Upper lobe of right lung (tissue), 1 donor: ENCODE data around the gene TBC1D1. TPM values are rescaled to one million over a fixed set of nuclear protein-coding genes. Genes with fewer than 3 reads are reported as not detected.
"Not testable (repeated sequence)": the region's sequence is repeated elsewhere in the genome, so short reads cannot be mapped to it uniquely, and the experiment has no call there.

ENCODE experiments used
- ATAC-seq: fragments of 200-7000 bp; cut with Tn5 transposase; one replicate; pipeline ENCODE4 v1.9.1; 2020; ENCODE audit warnings: mild to moderate bottlenecking, moderate library complexity
- DNase-seq: peaks from one replicate; pipeline ENCODE4 v3.0.0-alpha.2; 2020
- H3K27ac ChIP-seq: fragments of 200-600 bp; one replicate; pipeline ENCODE4 v1.8.0; 2022
- H3K27me3 ChIP-seq: fragments of 200-600 bp; one replicate; pipeline ENCODE4 v1.8.0; 2022; ENCODE audit warnings: mild to moderate bottlenecking
- H3K36me3 ChIP-seq: fragments of 200-600 bp; one replicate; pipeline ENCODE4 v1.8.0; 2022
- H3K4me1 ChIP-seq: fragments of 200-600 bp; one replicate; pipeline ENCODE4 v1.8.0; 2022
- H3K4me3 ChIP-seq: fragments of 200-600 bp; one replicate; pipeline ENCODE4 v1.8.0; 2022; ENCODE audit warnings: mild to moderate bottlenecking
- H3K9me3 ChIP-seq: fragments of 200-600 bp; one replicate; pipeline ENCODE4 v1.8.0; 2022
- intact Hi-C: fragments of 100-400 bp; cut with DNase I; formaldehyde crosslinking; loops from one replicate; pipeline ENCODE4 v1.11.0; 2022
- total RNA-seq: library from RNA; stranded (reverse); fragmentation: NEBNext Ultra II Directional; extraction: Animal tissue kit (Norgen Biotek cat#: 25700); gene quantifications from one replicate; pipeline ENCODE4 v1.2.1, GENCODE V29; 2021
- TF ChIP-seq, protein P1 (sequence below): fragments of 200-600 bp; IDR thresholded peaks from one replicate; pipeline ENCODE4 v1.8.0; 2022; ENCODE audit warnings: antibody characterized with exemption
- donor health status: DM: no; HTN: yes; CAD: no; lungs with severe emphysema.

The TBC1D1 gene
- total RNA-seq, 1 donor from 2014 or later, result 61.9 TPM

DNA sequence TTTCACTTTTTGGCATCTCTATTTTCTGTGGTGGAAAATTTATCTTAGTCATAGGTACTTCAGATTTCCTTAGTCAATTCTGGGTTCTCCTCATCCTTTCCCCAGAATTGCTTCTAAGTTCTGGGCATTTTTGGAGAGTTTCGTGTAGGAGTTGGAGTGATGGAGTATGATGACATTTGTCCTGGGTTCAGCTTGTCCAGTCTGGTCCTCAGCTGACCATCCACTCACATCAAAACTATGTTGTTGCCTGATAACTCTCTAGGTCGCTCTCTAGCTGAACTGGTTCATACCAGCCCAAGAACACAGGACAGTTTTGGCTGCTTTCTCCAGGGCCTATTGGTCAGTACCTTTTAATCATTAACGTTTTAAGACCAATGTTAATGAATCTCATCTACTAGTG, 82.6 kb downstream of the TBC1D1 start:
- intact Hi-C loops, result no loop called here
- no peak overlapping the region for H3K4me3 ChIP-seq
- no peaks in the 10 kb centered on the region for H3K9me3 ChIP-seq
- H3K27ac ChIP-seq, result no peak overlapping the region
- no peaks in the 10 kb centered on the region for H3K27me3 ChIP-seq
- H3K4me1 ChIP-seq, result peaks cover 12% of the 10 kb centered on the region
- no peak for DNase-seq
- TF ChIP-seq, protein P1, sequence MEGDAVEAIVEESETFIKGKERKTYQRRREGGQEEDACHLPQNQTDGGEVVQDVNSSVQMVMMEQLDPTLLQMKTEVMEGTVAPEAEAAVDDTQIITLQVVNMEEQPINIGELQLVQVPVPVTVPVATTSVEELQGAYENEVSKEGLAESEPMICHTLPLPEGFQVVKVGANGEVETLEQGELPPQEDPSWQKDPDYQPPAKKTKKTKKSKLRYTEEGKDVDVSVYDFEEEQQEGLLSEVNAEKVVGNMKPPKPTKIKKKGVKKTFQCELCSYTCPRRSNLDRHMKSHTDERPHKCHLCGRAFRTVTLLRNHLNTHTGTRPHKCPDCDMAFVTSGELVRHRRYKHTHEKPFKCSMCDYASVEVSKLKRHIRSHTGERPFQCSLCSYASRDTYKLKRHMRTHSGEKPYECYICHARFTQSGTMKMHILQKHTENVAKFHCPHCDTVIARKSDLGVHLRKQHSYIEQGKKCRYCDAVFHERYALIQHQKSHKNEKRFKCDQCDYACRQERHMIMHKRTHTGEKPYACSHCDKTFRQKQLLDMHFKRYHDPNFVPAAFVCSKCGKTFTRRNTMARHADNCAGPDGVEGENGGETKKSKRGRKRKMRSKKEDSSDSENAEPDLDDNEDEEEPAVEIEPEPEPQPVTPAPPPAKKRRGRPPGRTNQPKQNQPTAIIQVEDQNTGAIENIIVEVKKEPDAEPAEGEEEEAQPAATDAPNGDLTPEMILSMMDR, result no peak
- no peaks in the 10 kb centered on the region for H3K36me3 ChIP-seq
- no peak for ATAC-seq

DNA sequence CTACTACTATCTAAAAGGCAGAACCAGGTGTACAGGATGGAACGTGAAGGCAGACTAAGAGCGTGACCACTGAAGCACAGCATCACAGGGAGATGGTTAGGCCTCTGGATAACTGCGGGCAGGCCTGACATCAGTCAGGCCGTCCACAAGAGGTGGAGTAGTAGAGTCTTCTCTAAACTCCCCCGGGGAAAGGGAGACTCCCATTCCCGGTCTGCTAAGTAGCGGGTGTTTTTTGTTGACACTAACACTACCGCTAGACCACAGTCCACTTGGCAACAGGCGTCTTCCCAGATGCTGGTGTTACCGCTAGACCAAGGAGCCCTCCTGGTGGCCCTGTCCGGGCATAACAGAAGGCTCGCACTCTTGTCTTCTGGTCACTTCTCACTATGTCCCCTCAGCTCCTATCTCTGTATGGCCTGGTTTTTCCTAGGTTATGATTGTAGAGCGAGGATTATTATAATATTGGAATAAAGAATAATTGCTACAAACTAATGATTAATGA, 84.5 kb downstream of the TBC1D1 start:
- peaks cover 13% of the 10 kb centered on the region for H3K4me1 ChIP-seq
- H3K36me3 ChIP-seq, DNase-seq, H3K4me3 ChIP-seq, H3K9me3 ChIP-seq, H3K27me3 ChIP-seq, H3K27ac ChIP-seq, intact Hi-C loops, ATAC-seq: not testable (repeated sequence)

DNA sequence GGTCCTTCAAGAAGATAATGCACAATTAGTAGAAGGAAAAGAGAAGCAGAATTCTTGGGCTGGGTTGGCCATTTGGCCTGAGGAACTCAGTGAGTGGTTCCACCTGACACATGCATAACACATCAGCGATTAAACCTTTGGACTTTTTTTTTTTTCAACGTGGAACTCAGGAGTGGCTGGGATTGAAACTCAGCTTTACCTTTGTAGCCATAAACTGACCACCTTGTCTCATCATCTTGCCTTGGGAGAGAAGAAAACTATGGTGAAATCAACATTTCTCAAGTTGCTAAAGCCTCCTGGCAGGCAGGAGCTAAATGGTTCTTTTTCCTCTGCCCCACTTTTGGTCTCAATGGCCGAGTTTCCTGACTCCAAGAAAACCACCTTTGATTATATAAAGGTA, 85.6 kb downstream of the TBC1D1 start:
- Histone ChIP-seq H3K27me3 (no peaks in the 10 kb centered on the region), H3K36me3 (no peaks in the 10 kb centered on the region), H3K9me3 (no peaks in the 10 kb centered on the region), H3K27ac (peak overlapping the region; percentile 92), H3K4me1 (peaks cover 13% of the 10 kb centered on the region), H3K4me3 (peak overlapping the region; percentile 88)
- no peak for DNase-seq
- no peak for ATAC-seq
- intact Hi-C loops, result no loop called here
- TF ChIP-seq, protein P1, result no peak

DNA sequence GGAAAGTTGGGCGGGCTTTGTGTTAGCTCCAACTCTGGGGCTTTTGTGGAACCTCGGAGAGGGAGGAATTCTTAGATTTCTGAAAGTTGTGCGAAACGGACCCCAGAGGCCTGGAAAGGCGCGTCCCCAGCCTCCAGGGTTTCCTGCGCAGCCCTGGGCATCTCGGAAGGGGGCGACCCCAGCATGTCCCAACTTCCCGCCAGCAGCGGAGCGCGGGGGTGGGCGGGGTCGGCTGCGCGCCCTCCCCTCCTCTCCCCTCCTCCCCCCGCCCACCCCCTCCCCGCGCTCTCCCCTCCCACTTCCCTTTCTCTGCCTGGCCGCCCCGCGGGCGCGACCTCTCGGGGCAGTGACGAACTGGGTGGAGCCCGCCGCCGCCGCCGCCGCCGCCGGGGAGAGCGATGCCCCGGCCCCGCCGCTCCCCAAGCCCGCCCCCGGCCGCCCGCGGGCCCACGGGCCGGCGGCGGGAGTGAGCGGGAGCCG, 86.1 kb downstream of the TBC1D1 start:
- Histone ChIP-seq H3K4me1 (peaks cover 15% of the 10 kb centered on the region), H3K9me3 (no peaks in the 10 kb centered on the region), H3K27ac (peak overlapping the region; percentile 92), H3K27me3 (no peaks in the 10 kb centered on the region), H3K36me3 (no peaks in the 10 kb centered on the region), H3K4me3 (peak overlapping the region; percentile 88)
- TF ChIP-seq, protein P1, result no peak
- peak; percentile 92 for ATAC-seq
- peak; percentile 92 for DNase-seq
- intact Hi-C loops, result no loop called here

DNA sequence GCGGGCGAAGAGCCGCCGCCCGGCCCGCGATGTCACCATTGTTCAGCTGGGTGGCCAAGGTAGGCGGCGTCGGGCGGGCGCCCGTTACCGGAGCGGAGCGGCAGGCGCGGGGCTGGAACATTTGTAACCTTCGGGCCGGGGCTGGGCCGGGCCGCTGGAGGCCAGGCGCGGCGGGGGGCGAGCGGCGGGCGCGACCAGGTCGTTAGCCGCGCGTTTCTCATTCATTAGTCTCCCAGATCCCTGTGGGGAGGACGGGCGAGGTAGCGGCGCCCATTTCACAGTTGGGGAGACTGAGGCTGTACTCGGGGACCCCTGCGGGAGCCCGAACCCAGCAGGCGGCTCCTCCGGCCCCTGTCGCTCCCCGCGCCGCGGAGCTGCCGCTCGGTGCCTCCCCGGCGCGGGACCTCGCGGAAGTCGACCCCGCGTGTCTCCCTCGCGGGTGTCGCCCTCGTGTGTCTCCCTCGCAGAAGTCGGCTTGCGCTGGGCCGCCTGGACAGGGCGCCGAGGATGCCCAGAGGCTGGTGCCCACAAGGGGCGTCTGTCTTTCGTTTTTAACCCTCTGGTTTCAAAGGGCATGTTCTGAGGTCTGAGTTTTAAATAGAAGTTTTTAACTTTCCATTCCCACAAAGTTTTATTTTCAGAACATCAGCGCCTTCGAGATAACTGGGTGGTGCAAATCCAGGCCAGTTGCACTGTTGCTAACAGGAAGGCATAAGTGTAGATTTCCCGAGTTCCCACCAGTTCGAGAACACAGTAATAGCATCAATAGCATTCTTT, 86.8 kb downstream of the TBC1D1 start:
- TF ChIP-seq, protein P1, result peak; percentile 74
- Histone ChIP-seq H3K9me3 (no peaks in the 10 kb centered on the region), H3K36me3 (no peaks in the 10 kb centered on the region), H3K27me3 (no peaks in the 10 kb centered on the region), H3K27ac (peak overlapping the region; percentile 92), H3K4me1 (peaks cover 15% of the 10 kb centered on the region), H3K4me3 (peak overlapping the region; percentile 88)
- intact Hi-C loops, result no loop called here
- ATAC-seq (peak; percentile 92), DNase-seq (peak; percentile 91)

GRCh38 chr4:37978248-37978924, 87.5 kb downstream of the TBC1D1 start:
- peak overlapping the region; percentile 92 for H3K27ac ChIP-seq
- no peaks in the 10 kb centered on the region for H3K36me3 ChIP-seq
- no peaks in the 10 kb centered on the region for H3K9me3 ChIP-seq
- H3K4me3 ChIP-seq, result peak overlapping the region; percentile 88
- TF ChIP-seq, protein P1, result no peak
- H3K27me3 ChIP-seq, result no peaks in the 10 kb centered on the region
- DNase-seq (no peak), ATAC-seq (peak; percentile 12)
- H3K4me1 ChIP-seq, result peaks cover 15% of the 10 kb centered on the region
- intact Hi-C loops, result no loop called here
